Smooth muscle cell (in vitro differentiated cells): ENCODE data around the gene HYAL2. TPM values are rescaled to one million over a fixed set of nuclear protein-coding genes. Genes with fewer than 3 reads are reported as not detected.

Source experiments
- DNase-seq: peaks from one replicate; lab custom pipeline; 2025; ENCODE audit not compliant: unreplicated experiment; lab: John Stamatoyannopoulos, UW
- H2AFZ ChIP-seq: fragments of 200-600 bp; sonication (generic); 2 replicates; pipeline ENCODE4 v1.6.0; 2016; ENCODE audit warnings: antibody characterized with exemption, low read depth, mild to moderate bottlenecking
- H3F3A ChIP-seq: fragments of 200-600 bp; sonication (generic); 2 replicates; pipeline ENCODE4 v1.6.0; 2017; ENCODE audit warnings: antibody characterized with exemption, low read depth
- H3K27ac ChIP-seq: fragments of 200-600 bp; sonication (generic); 2 replicates; pipeline ENCODE4 v1.5.1; 2016; ENCODE audit warnings: low read depth, mild to moderate bottlenecking
- H3K27me3 ChIP-seq: fragments of 200-600 bp; sonication (generic); 2 replicates; pipeline ENCODE4 v1.6.1; 2016; ENCODE audit warnings: low read depth, mild to moderate bottlenecking
- H3K36me3 ChIP-seq: fragments of 200-600 bp; sonication (generic); 2 replicates; pipeline ENCODE4 v1.5.1; 2016; ENCODE audit warnings: low read depth
- H3K4me1 ChIP-seq: fragments of 200-600 bp; sonication (generic); 2 replicates; pipeline ENCODE4 v1.5.1; 2016; ENCODE audit warnings: low read depth
- H3K4me2 ChIP-seq: fragments of 200-600 bp; sonication (generic); 2 replicates; pipeline ENCODE4 v1.6.0; 2016; ENCODE audit warnings: mild to moderate bottlenecking
- H3K4me3 ChIP-seq: fragments of 200-600 bp; sonication (generic); 2 replicates; pipeline ENCODE4 v1.5.1; 2016; ENCODE audit warnings: mild to moderate bottlenecking
- H3K79me2 ChIP-seq: fragments of 200-600 bp; sonication (generic); 2 replicates; pipeline ENCODE4 v1.6.0; 2016; ENCODE audit warnings: low read depth, mild to moderate bottlenecking
- H3K9ac ChIP-seq: fragments of 200-600 bp; sonication (generic); 2 replicates; pipeline ENCODE4 v1.6.0; 2016; ENCODE audit warnings: low read depth
- H3K9me3 ChIP-seq: fragments of 200-600 bp; sonication (generic); replicated peaks from 2 replicates; pipeline ENCODE4 v1.5.1; 2016; ENCODE audit warnings: low read depth
- H4K20me1 ChIP-seq: fragments of 200-600 bp; sonication (generic); 2 replicates; pipeline ENCODE4 v1.6.0; 2016; ENCODE audit warnings: low read depth
- WGBS: methylation state at CpG from one replicate; pipeline ENCODE4 v1.1.7; 2016; ENCODE audit warnings: low lambda C conversion rate; 5-methylcytosine and 5-hydroxymethylcytosine counted together
- polyA plus RNA-seq: library from polyadenylated mRNA; unstranded; fragments of >200 nt; fragmentation: Nextera tagmentation; extraction: Ambion mirVana; gene quantifications from 2 replicates; pipeline ENCODE4 v1.2.1, GENCODE V29; 2016
- total RNA-seq: library from RNA; depleted of rRNA; stranded (reverse); fragments of >200 nt; gene quantifications from 2 replicates; pipeline ENCODE4 v1.2.3, GENCODE V29; 2014
- TF ChIP-seq, protein P1 (sequence below): fragments of 200-600 bp; sonication (generic); IDR thresholded peaks from 2 replicates; pipeline ENCODE4 v1.5.1; 2017; ENCODE audit warnings: borderline replicate concordance, mild to moderate bottlenecking, antibody characterized with exemption; ENCODE audit not compliant: insufficient read depth, poor library complexity, severe bottlenecking

The HYAL2 gene
- total and polyA plus RNA-seq, 2 experiments from 2014 or later, result 83.3 to 88.0 TPM

DNA sequence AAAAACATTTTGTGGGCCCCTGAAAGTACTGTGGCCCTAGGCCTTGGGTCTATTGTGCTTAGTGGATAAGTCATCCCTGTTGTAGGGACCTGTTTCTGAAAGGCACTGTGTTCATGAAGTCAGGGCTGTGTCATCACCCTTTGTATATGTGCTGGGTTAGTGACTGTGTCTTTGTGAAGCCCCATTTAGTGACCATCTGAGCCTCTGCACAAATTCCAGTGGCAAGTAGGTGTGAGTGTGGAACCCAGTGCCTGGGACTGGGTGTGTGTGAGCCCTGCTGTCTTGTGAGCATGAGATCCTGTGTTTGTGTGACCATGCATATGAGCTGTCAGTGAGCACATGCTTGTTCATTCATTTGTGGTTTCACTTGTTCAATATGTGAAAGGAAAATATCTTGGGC lies 17.9 kb downstream of the HYAL2 start:
- TF ChIP-seq, protein P1, sequence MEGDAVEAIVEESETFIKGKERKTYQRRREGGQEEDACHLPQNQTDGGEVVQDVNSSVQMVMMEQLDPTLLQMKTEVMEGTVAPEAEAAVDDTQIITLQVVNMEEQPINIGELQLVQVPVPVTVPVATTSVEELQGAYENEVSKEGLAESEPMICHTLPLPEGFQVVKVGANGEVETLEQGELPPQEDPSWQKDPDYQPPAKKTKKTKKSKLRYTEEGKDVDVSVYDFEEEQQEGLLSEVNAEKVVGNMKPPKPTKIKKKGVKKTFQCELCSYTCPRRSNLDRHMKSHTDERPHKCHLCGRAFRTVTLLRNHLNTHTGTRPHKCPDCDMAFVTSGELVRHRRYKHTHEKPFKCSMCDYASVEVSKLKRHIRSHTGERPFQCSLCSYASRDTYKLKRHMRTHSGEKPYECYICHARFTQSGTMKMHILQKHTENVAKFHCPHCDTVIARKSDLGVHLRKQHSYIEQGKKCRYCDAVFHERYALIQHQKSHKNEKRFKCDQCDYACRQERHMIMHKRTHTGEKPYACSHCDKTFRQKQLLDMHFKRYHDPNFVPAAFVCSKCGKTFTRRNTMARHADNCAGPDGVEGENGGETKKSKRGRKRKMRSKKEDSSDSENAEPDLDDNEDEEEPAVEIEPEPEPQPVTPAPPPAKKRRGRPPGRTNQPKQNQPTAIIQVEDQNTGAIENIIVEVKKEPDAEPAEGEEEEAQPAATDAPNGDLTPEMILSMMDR, result no peak
- no peak overlapping the region for H3K9ac ChIP-seq
- H3K36me3 ChIP-seq, result peaks cover 6% of the 10 kb centered on the region
- H2AFZ ChIP-seq, result no peak overlapping the region
- H3F3A ChIP-seq, result peaks cover 4% of the 10 kb centered on the region
- H3K27me3 ChIP-seq, result no peaks in the 10 kb centered on the region
- H3K27ac ChIP-seq, result no peak overlapping the region
- H4K20me1 ChIP-seq, result no peaks in the 10 kb centered on the region
- DNase-seq, result no peak
- H3K4me1 ChIP-seq, result peaks cover 7% of the 10 kb centered on the region
- H3K4me2 ChIP-seq, result no peak overlapping the region
- H3K79me2 ChIP-seq, result no peaks in the 10 kb centered on the region
- no peak overlapping the region for H3K4me3 ChIP-seq
- H3K9me3 ChIP-seq, result no peaks in the 10 kb centered on the region

DNA sequence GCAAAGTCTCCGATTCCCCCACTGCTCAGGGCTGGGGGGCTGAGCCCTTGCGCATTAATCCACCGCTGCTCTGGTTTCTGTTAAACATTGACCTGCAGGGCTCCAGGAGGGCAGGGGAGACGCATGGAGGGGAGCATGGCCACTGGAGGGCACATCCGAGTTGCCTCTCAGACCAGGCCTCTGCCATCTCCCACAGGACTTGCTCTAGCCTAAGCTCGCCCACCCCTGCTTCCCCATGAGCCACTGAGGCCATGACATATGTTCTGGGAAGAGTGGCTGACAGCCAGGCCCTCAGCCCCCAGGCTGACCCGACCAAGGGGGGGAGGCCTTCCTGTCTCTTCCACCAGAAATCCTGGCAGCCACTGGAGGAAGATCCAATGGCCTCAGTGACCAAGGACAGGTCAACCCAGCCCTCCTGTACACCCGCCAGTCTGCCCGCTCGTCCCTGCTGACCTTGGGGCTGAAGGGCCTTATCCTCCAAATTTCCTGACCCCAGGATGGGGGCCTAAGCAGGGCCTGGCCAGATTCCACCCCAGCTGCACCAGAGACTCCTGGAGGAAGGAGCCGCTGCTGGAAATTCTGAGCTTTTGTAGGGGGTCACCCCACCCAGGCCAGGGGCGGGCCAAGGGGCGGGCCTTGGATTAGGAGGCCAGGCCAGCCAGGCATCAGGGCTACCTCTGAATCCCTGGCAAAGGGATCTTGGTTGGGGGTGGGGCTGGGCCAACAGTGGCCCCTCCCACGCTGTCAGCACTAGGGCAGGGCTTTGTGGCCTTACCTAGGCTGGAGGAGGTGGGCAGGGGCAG lies 19.3 kb downstream of the HYAL2 start, which contains the start of gene HYAL1:
HYAL1 (minus strand) TSS at position 562 of the 803 bp plus-strand sequence. CDS start 618 bp downstream, outside the sequence.
- no peak within 1 kb of the TSS for H3K27ac ChIP-seq
- no peak within 1 kb of the TSS for H2AFZ ChIP-seq
- TF ChIP-seq, protein P1, result no peak
- H3K36me3 ChIP-seq, result no peaks in the 10 kb centered on the region
- H3K4me2 ChIP-seq, result no peak within 1 kb of the TSS
- no peak within 1 kb of the TSS for H3K4me3 ChIP-seq
- peaks cover 12% of the 10 kb centered on the region for H3K4me1 ChIP-seq
- no peaks in the 10 kb centered on the region for H4K20me1 ChIP-seq
- no peaks in the 10 kb centered on the region for H3K27me3 ChIP-seq
- 85% methylated on average over 14 of the region's 14 CpGs for WGBS
- no peaks in the 10 kb centered on the region for H3K79me2 ChIP-seq
- H3K9me3 ChIP-seq, result no peaks in the 10 kb centered on the region
- H3K9ac ChIP-seq, result no peak within 1 kb of the TSS
- H3F3A ChIP-seq, result peaks cover 4% of the 10 kb centered on the region
- no peak for DNase-seq

DNA sequence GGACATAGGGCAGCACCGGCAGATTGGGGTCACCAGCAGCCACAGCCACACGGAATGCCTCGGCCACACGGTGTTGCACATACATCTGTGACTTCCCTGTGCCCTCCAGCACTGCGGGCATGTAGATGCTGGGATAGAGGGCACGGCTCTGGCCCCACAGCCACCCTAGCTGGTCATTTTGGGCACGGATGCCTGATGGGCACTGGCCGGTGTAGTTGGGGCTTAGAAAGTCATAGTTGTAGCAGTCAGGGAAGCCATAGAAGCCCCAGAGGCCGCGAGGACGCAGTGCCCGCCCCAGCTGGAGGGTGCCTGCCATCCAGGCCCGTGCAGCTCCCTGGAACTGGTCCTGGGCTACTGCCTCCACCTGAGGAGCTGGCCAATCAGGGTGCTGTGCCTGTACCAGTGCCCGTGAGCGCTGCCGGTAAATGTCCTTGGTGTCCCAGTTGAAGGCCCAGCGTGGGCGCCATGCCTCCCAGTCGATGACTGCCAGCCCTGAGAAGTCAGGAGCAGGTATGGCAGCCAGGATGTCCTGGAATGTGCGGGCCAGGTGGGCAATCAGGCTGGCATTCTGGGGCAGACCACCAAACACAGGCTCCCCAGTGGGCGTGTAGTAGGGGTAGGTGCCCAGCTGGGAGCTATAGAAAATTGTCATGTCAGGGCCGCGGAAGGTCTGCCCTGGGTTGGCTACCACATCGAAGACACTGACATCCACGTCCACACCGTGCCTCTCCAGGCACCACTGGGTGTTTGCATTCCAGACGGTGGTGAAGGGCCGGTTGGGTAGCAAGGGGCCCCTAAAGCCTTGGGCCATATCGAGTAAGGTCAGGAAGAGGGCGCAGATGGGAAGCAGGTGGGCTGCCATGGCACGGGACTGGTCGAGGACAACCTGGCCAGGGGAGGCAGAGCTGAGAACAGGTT lies 20.2 kb downstream of the HYAL2 start:
- Histone ChIP-seq H3K4me1 (peaks cover 13% of the 10 kb centered on the region), H3K9ac (no peak overlapping the region), H3K9me3 (no peaks in the 10 kb centered on the region), H3F3A (peaks cover 4% of the 10 kb centered on the region), H2AFZ (no peak overlapping the region), H3K27me3 (no peaks in the 10 kb centered on the region), H3K79me2 (no peaks in the 10 kb centered on the region), H4K20me1 (no peaks in the 10 kb centered on the region), H3K36me3 (no peaks in the 10 kb centered on the region), H3K4me2 (no peak overlapping the region), H3K27ac (no peak overlapping the region), H3K4me3 (no peak overlapping the region)
- no peak for DNase-seq
- TF ChIP-seq, protein P1, result no peak
- WGBS, result 94% methylated on average over 32 of the region's 32 CpGs
